Activated CD8-positive, alpha-beta memory T cell treated with anti-CD3 and anti-CD28 coated beads, Interleukin-2, amount 50 U/mL, for 48 hours (primary cell): ENCODE measurements around the gene QRSL1.
"Not testable (repeated sequence)": the region's sequence is repeated elsewhere in the genome, so short reads cannot be mapped to it uniquely, and the experiment has no call there.

Experiments
- DNase-seq: peaks from one replicate; pipeline ENCODE4 v3.0.0-alpha.2; 2020

QRSL1 gene

DNA sequence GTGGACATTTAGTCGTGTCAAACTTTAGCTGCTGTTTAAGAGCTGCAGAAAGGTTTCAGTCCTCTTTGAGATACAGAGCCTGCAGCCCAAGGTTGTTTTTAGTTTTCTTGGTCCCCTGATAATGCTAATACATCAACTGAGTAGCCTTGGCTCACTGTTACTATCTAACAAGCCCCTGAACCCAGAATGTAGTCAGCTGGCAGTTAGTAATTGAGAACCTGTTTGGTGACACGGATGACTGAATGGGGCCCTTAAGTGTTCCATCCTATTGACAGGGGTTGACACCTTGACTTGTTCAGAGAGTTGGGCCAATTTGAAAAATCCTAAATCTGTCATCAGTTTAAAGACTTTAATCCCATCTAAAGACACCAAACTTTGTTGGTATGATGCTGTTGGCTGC, 2.9 kb upstream of the QRSL1 start:
- DNase-seq = no peak

DNA sequence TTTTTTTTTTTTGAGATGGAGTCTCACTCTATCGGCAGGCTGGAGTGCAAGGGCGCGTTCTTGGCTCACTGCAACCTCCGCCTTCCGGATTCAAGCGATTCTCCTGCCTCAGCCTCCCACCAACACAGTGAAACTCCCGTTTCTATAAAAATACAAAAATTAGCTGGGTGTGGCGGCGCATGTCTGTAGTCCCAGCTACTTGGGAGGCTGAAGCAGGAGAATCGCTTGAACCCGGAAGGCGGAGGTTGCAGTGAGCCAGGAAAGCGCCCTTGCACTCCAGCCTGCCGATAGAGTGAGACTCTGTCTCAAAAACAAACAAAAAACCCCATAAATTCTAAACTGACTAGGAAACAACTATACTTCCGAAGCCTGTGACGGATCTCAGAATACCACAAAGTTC, 1.6 kb upstream of the QRSL1 start:
- DNase-seq = not testable (repeated sequence)

DNA sequence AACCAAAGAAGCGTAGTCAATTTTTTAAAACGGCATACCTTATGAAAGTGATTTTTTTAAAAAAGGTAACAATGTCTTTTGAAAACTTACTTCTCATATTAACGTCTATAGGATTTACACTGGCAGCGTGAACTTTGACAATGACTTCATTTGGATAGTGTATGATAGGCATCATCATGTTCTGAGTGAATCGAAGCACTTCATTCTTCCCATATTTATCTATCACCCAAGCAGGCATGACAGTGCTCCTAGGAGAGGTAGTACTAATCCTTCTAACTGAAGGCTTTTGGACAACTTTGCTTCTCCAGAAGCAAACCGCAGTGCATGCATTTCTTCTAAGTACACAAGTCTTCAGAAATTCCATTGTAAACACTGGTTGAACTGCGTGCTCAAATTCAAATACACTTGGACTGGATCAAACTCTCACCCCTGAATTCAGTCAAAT, 698 bp upstream of the QRSL1 start:
- DNase-seq = no peak

GRCh38 chr6:106629859-106630163, 433 bp downstream of the QRSL1 start:
- no peak for DNase-seq

GRCh38 chr6:106630366-106630765, 988 bp downstream of the QRSL1 start:
- DNase-seq = no peak

DNA sequence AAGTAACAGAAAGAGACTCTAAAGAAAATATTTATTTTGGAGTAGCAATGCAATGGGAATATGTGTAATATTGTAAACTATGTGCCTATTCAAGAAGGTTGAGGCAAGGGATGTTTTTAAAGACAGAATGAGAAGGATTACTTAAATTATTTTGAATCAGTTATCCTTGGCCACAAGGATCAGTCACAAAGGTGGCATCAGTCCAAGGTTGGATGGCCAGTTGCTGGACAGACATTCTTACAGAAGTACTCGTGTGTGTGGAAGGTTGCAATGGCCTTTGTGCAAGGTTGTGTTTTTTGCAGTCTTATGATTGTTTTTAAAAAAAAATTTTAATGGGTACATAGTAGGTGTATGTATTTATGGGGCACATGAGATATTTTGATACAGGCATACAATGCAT, 2.0 kb downstream of the QRSL1 start:
- DNase-seq = no peak

DNA sequence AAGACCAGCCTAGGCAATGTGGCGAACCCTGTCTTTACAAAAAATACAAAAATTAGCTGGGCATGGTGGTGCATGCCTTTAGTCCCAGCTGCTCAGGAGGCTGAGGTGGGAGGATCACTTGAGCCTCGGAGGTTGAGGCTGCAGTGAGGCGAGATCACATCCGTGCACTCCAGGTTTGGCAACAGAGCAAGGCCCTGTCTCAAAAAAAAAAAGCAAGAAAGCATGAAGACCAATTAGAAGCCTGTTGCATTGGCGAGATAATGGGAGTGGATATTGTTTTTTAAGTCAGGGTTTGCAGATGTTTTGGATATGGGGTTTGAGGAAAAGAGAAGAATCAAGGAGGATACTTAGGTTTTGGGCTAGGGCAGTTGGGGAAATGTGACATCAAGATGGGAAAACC, 5.2 kb downstream of the QRSL1 start:
- DNase-seq = no peak

DNA sequence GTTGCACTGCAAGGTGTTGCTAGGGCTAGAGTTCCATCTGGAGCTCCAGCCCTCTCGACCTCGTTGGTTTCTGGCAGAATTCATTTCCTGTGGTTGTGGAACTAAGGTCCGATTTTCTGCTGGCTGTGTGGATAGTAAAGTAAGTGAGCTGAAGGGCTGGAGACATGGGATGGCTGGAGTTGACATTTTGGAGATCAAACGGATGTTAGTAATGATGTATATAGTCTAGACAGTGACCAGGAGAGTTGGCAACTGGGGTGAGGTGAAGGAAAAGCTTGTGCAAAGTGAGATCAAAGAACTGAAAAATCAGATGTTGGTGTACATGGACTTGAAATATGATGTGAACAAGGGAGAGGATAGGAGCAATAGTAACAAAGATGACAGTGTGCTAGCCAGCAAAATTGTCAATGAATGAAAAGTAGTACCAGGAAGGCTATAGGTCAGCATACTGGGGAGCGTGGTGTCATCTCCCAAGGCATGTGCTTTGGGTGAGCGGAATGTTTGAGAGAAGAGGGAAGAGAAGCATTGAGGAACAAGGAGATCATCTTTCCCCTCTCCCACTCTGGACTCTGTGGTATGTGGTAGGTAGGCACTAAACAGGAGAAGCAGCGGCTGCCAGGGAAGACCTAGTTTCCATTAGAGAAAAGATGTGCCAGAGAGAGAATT, 7.8 kb downstream of the QRSL1 start:
- no peak for DNase-seq

GRCh38 chr6:106637717-106638341, 8.5 kb downstream of the QRSL1 start:
- DNase-seq = no peak

GRCh38 chr6:106639812-106640211, 10.4 kb downstream of the QRSL1 start:
- no peak for DNase-seq

- DNase-seq = no peak
Observed at GRCh38 chr6:106642476-106642875, 13.1 kb downstream of the QRSL1 start.

- no peak for DNase-seq
Observed at GRCh38 chr6:106643061-106643460, 13.7 kb downstream of the QRSL1 start.

DNA sequence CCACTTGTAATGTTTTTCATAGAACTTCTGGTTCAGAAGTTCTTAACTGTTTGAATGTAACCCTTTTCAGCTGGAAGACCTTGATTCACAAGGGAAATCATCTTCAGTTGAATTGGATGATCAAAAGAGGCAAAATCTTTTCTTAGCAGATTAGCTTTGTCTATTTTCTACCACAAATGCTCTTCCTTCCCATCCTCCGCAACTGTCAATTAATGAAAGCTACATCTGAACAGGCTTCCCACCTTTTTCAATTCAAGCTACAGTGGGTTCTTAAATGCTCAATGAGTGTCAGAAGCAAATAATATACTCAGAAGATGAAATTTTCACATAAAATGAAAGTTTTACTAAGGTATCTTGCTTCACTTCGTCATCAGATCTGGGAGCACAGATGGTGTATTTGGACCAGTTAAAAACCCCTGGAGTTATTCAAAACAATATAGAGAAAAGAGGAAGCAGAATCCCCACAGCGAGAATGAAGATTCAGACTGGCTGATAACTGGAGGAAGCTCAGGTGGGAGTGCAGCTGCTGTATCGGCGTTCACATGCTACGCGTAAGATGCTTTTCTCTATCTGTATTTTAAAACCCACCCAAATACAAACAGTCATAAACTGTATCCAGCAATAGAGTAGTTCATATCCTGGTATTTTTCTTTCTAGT, 19.4 kb downstream of the QRSL1 start:
- no peak for DNase-seq

DNA sequence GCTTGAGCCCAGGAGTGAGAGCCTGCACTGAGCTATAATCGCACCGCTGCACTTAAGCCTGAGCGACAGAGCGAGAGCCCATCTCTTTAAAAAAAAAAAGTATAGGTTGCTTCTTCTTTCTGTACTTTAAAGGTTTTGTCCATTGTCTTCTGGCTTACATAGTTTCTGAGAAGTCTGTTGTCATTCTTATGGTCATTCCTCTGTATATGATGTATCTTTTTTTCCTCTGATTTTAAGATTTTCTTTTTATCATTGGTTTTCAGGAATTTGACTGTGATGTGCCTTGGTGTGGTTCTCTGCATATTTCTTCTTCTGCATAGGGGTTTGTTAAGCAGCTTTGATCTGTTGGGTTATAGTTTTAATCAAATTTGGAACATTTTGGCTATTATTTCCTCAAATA, 29.1 kb downstream of the QRSL1 start:
- DNase-seq = no peak

GRCh38 chr6:106659859-106660258, 30.5 kb downstream of the QRSL1 start:
- DNase-seq = no peak

DNA sequence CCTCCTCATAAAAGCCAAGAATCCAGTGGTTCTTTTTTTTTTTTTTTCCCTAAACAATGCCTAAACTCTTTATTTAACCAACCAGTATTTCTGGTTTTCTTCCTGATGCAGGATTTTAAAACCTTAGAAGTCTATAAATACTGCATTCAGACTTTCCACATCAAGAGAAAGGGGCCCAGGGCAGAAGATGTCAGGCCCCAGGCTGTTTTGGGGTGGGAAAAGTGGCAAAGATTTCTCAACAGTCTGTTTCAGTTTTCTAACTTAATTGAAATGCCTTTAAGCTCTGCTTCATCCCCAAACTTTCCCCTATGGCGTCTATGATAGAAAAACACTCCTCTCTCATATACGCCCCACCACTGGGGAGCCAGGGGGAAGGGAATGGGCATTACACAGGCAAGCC, 33.1 kb downstream of the QRSL1 start:
- no peak for DNase-seq

GRCh38 chr6:106666282-106667021, 37.1 kb downstream of the QRSL1 start:
- DNase-seq = no peak

DNA sequence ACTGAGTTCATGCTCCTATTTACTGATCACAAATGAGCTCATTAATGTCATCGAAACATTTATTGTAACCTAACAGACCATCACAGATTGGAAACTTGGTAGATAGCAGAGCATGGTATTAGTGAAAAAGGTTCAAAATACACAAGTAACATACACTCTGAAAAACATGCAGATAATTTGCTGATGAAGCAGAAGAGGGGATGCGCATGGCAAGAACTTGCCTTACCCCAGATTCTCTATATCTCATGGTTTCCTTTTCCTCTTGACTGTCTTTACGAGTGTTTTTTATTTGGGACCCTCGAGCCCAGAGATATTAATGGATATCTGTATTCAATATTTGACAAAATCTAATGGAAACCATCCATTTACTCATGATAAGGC, 37.6 kb downstream of the QRSL1 start:
- DNase-seq = no peak

DNA sequence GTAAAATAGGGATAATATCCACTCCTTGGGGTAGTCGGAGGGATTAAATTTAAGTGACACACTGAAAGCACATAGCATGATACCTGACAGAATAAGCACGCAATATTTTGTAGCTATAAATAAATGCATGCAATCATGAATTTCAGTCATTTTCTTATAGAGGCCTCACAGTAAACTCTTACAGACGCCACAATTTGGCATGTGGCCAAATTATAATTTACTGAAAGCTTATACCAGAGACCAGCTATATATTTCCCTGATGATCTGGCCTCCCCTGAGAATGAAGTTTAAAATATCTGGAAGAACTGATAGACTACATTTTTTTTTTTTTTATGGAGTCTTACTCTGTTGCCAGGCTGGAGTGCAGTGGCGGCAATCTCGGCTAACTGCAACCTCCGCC, 40.9 kb downstream of the QRSL1 start:
- no peak for DNase-seq

- no peak for DNase-seq
Observed at GRCh38 chr6:106671651-106672050, 42.3 kb downstream of the QRSL1 start.

GRCh38 chr6:106674541-106675229, 45.3 kb downstream of the QRSL1 start:
- DNase-seq = no peak

DNA sequence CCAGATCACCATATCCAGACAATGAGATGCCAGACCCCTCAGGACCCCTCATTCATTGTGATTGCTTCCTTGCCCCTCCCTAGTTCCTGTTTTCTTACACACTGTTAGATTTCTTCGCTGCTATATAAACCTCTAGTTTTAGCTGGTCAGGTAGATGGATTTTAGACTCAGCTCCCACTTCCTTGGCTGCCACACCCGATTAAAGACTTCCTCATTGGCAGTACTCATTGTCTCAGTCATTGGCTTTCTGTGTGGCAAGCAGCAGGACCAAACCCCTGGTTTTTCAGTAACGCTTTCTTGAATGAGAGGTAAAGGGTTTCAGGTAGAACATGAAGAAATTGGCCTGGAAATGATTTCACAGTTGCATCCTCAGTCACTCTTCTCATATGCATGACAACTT, 47.9 kb downstream of the QRSL1 start:
- no peak for DNase-seq

GRCh38 chr6:106684011-106684410, 54.6 kb downstream of the QRSL1 start:
- no peak for DNase-seq
